HG03066 (cell line): ENCODE results near the gene PIGM.

Experiments
- ATAC-seq: cut with Tn5 transposase; IDR thresholded peaks from one replicate; pipeline ENCODE4 v1.9.1; 2021; ENCODE audit warnings: low read depth; ENCODE audit not compliant: unreplicated experiment

The PIGM gene

DNA sequence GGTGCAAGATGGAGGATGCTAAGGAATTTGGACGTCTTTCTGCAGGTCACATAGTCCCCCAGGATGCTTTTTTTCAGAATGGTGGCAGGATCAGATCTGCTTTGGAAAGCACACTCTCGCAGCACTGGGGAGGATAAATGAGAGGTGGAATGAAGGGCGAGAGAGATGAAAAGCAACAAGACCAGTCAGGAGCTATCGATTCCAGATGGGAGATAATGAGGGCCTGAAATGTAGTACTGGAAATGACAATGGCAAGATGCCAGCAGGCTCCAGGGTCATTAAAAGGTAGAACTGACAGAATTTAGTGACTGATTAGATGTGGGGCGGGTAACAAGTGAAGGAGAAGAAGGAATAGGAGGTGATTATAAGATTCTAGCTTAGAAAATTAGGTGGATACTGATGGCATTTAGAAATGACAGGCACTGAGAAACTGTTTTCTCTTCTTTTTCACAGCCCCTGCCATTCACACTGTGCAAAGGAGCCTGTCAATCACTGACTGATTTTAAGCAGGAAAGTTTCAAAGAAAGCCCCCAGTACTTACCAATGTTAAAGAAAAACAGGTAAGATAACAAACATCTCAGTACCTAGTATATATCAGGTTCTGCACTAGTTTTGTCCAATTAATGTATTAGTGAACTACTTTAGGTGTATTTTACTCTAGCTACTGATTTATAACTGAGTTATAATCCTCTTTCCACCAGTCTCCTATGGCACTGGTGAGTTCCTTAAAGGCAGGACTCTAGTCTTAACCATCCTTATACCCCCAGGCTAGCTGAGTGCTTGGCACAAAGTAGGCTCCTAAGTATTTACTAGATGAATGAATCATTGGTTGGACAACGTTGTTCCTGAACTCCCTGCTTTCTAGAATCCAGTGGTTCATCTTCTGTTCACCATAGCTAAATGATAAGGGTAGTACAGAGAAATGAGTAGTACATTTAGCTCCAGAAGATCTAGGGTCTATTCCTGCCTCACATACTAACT is 9.2 kb downstream of the PIGM start:
- ATAC-seq: no peak

GRCh38 chr1:160021376-160022074 is 10.3 kb downstream of the PIGM start:
- no peak for ATAC-seq

DNA sequence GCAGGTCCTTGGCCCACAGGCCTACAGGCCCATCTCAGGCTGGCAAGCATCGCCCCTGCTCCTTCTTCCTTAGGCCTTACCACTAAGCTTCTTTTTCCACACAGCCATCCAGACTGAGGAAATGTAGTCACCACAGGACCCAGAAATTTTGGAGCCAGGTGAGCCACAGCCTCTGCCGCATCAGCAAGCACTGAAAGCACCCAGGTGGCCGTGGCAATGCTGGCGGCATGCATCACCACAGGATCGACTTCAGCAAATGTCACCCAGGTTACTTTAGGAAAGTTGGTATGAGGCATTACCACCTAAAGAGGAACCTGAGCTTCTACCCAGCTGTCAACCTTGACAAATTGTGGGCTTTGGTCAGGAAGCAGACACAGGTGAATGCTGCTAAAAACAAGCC is 11.6 kb downstream of the PIGM start:
- ATAC-seq: no peak

DNA sequence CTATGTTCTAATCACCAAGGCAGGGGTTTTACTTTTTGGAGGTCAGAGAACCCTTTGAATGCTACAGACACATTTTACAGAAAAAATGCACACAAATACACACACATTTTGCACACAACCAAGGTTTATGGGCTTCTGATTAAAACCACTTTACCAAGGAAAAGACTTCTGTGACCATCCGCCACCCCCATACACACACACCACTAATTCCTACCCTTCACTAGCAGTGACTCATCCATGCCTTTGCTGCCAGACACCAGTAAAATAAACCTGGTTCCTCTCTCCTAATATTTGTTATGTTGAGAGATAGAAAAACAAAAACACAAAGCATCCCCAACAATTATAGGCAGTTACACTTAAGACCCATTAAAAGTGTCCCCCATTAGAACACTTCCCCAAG is 12.9 kb downstream of the PIGM start:
- ATAC-seq: no peak

- ATAC-seq: no peak
Measured at GRCh38 chr1:160018347-160018746, 13.4 kb downstream of the PIGM start.

DNA sequence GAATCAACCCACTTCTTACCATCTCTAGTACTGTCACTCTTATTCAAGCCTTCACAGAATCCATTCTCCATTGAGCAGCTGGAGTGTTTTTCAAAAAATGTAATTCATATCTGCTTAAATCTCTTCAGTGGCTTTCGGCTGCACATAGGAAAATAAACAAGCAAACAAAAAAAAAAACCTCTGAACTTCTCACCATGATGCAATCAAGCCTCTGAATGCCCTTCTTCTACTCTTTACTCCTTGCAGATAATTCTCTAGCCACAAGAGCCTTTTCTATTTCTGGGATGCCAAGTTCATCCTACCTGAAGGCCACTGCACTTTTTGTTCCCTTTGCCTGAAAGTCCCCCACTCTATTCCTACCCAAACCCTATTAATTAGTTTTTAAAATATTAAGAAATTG is 14.2 kb downstream of the PIGM start:
- ATAC-seq: no peak

- ATAC-seq: no peak
Measured at GRCh38 chr1:160011781-160012180, 20.0 kb downstream of the PIGM start.

DNA sequence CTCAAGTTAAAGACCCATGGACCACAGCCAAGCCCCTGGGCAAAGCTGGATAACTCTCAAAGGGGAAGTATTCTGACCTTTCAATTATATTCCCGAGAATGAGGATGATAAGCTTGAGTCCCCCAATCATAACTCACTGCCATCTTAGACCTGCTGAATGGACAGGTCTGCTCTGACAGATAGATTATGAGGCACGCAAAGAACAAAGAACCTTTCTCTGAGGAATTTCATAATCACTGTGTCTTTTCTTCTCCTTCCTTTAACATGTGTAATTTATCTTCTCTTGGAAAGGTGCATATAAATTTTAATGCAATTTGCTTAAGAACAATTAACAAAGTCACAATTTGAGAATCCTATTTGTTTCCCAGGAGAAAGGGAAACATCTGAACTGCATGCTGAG is 22.0 kb downstream of the PIGM start:
- ATAC-seq: no peak

- ATAC-seq: no peak
Measured at GRCh38 chr1:160009081-160009480, 22.7 kb downstream of the PIGM start.

DNA sequence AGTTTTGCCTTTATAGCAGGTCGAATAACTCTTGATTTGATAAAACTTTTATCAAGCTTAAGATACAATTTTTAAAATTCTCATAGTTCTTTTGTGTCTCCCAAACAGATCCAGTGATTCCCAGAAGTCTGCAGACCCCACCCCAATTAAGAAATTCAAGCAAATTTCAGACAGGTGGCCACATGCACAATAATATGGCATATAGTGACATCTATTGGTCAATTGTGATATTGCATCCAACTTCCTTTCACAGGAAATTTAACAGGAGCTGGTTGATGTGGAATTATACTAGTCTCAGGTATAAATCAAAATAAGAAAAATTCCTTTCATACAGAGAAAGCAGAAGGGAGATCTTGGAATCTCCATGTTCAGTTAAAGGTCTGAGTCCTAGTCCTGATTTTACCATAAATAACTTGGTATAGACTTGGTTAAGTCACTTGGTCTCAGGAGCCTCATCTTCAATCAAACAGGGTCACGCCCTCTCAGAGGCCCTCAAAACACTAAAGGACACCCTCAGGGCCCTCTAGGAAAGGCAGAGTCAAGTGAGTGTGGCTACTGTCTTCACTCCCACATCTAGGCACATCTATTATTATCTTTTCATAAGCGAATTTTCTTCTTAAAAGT is 24.1 kb downstream of the PIGM start:
- ATAC-seq: no peak

GRCh38 chr1:160006312-160006940 is 25.4 kb downstream of the PIGM start:
- peak; percentile 52 for ATAC-seq

- ATAC-seq: no peak
Measured at GRCh38 chr1:160005070-160005469, 26.7 kb downstream of the PIGM start.

DNA sequence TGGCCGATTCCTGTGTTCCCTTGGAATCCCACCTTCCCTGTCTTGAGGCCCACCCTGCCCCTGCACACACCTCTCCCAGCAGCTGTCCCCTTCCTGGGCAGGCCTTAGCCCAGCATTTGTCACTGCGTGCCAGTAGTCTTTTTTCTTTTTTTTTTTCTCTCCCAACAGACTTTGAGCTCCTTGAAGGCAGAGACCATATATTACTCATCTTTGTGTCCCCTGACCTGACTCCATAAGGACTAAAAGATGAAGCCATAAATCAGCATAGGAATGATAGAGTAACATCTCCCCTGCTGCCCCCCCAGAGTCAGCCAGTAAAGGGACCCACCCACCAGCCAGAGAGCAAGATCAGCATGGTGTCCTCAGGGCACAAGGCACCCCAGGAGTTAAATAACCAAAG is 27.4 kb downstream of the PIGM start:
- no peak for ATAC-seq

- ATAC-seq: no peak
Measured at GRCh38 chr1:160004001-160004400, 27.8 kb downstream of the PIGM start.

DNA sequence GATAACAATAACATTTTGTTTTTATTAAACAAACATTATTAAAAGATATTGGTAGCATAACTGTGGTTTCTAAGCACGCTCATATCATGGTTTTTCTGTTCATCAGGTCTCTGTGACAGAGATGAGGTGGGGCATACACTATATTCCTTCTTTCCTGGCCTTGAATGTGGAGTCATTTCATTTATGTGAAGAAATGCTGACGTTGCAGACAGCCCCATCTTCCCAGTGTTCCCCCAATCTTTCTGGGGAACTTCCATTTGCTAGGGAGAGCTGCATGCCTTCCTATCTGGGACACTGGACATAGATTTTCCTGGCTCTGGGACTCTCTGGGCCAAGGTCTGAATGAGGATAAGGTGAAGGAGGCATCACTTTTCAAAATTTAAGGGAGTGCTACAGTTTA is 30.4 kb downstream of the PIGM start:
- no peak for ATAC-seq

- no peak for ATAC-seq
Measured at GRCh38 chr1:159999204-159999603, 32.6 kb downstream of the PIGM start.

DNA sequence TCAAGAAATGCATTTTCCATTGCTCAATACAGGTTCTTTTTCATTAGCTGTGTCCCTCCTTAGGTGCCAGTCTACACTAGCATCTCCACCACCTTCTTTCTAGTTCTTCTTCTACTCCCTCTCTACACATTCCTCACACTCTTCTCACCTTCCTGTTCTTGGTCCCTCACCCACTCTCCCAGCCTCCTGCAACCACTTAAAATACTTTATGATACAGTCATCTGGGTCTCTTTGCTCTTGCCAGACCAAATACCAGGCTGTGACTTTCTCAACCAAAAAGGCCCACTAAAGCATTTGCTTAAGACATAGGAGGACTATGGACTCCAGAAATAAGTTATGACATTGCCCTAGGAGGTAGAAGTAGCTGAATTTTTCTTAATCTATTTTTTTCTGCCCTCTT is 35.1 kb downstream of the PIGM start:
- no peak for ATAC-seq

DNA sequence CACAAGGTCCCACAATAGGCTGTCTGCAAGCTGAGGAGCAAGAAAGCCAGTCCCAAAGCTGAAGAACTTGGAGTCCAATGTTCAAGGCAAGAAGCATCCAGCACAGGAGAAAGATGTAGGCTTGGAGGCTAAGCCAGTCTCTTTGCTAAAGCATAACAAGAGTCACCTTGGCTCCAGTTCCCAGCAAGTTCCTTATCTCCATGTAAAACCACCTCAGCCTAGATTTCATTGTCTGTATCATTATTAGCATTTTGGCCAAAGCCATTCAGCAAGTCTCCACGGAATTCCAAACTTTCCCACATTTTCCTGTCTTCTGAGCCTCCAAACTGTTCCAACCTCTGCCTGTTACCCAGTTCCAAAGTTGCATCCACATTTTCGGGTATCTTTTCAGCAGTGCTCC is 36.9 kb downstream of the PIGM start:
- no peak for ATAC-seq

- no peak for ATAC-seq
Measured at GRCh38 chr1:159993911-159994310, 37.9 kb downstream of the PIGM start.

DNA sequence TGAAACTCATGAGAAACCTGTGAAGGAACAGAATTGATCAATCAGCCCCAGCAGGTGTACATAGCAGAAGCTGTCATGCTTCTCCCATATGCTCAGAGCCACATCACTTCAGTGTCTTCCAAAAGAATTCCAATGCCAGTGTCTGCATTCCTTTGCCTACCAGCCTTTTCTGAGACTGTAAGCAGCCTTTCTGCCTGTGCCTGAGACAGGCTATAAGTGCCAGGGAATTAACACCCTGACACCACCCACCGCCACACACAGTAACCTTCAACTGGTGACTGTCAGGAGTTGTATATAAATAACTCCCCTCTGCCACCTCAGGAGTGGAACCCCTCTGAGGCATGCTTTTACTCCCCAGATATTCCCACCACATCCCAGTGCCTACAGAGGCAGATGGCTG is 39.6 kb downstream of the PIGM start:
- no peak for ATAC-seq

- ATAC-seq: no peak
Measured at GRCh38 chr1:159991513-159991912, 40.3 kb downstream of the PIGM start.
